ENCODE results near the gene TGM1.

GRCh38 chr14:24262821-24263733 is at the start of gene TGM1:
- TF ChIP-seq CTCF (conservative IDR thresholded peaks at IDR 0.05; ENCODE audit: low read depth in 2 of 2) (no peak), POLR2AphosphoS5 (IDR thresholded peaks at IDR 0.05; ENCODE audit: low read depth) (no peak), EZH2 (IDR thresholded peaks at IDR 0.05; ENCODE audit: low read depth, unreplicated experiment) (no peak), EZH2phosphoT487 (IDR thresholded peaks at IDR 0.05; ENCODE audit: unreplicated experiment) (no peak), JUNB (IDR thresholded peaks at IDR 0.05; ENCODE audit: unreplicated experiment) (no peak), ZNF331 (CRISPR knock-in tag; IDR thresholded peaks at IDR 0.05; ENCODE audit: low read depth) (no peak)
- TF ChIP-seq, protein P1, sequence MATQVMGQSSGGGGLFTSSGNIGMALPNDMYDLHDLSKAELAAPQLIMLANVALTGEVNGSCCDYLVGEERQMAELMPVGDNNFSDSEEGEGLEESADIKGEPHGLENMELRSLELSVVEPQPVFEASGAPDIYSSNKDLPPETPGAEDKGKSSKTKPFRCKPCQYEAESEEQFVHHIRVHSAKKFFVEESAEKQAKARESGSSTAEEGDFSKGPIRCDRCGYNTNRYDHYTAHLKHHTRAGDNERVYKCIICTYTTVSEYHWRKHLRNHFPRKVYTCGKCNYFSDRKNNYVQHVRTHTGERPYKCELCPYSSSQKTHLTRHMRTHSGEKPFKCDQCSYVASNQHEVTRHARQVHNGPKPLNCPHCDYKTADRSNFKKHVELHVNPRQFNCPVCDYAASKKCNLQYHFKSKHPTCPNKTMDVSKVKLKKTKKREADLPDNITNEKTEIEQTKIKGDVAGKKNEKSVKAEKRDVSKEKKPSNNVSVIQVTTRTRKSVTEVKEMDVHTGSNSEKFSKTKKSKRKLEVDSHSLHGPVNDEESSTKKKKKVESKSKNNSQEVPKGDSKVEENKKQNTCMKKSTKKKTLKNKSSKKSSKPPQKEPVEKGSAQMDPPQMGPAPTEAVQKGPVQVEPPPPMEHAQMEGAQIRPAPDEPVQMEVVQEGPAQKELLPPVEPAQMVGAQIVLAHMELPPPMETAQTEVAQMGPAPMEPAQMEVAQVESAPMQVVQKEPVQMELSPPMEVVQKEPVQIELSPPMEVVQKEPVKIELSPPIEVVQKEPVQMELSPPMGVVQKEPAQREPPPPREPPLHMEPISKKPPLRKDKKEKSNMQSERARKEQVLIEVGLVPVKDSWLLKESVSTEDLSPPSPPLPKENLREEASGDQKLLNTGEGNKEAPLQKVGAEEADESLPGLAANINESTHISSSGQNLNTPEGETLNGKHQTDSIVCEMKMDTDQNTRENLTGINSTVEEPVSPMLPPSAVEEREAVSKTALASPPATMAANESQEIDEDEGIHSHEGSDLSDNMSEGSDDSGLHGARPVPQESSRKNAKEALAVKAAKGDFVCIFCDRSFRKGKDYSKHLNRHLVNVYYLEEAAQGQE (IDR thresholded peaks at IDR 0.05; ENCODE audit: unreplicated experiment), result no peak
